Measurements from ENCODE around the gene KCNH2. TPM values are rescaled to one million over a fixed set of nuclear protein-coding genes. Genes with fewer than 3 reads are reported as not detected.

Gene KCNH2
- total and polyA plus RNA-seq, 4 donors = 0.23 to 2.4 (median 0.64) TPM

- Histone ChIP-seq H3K36me3 (ENCODE audit: control insufficient read depth in 1 of 2, insufficient read depth in 2 of 2, low read length in 1 of 2) (no peaks in the 10 kb centered on the region), H3K27ac (ENCODE audit: low read depth in 1 of 2, low read length in 2 of 2) (no peak overlapping the region), H3K4me1 (ENCODE audit: control insufficient read depth in 1 of 2, insufficient read depth in 2 of 2, low read length in 2 of 2) (no peaks in the 10 kb centered on the region), H3K4me3 (ENCODE audit: low read length in 2 of 2) (no peak overlapping the region), H3K27me3 (ENCODE audit: control insufficient read depth in 1 of 2, insufficient read depth in 2 of 2, low read length in 1 of 2) (no peaks in the 10 kb centered on the region), H3K9me3 (ENCODE audit: control insufficient read depth, low read length) (no peaks in the 10 kb centered on the region)
- WGBS, 2 donors = 21 to 28% methylated on average over 73 to 74 of the region's 74 CpGs
- DNase-seq = no peak
- no peak for ATAC-seq (ENCODE audit: low FRiP score)
- intact Hi-C loops (cut with DNase I) = no loop called here
Measured at GRCh38 chr7:150958062-150958552, 20.0 kb downstream of the KCNH2 start.

DNA sequence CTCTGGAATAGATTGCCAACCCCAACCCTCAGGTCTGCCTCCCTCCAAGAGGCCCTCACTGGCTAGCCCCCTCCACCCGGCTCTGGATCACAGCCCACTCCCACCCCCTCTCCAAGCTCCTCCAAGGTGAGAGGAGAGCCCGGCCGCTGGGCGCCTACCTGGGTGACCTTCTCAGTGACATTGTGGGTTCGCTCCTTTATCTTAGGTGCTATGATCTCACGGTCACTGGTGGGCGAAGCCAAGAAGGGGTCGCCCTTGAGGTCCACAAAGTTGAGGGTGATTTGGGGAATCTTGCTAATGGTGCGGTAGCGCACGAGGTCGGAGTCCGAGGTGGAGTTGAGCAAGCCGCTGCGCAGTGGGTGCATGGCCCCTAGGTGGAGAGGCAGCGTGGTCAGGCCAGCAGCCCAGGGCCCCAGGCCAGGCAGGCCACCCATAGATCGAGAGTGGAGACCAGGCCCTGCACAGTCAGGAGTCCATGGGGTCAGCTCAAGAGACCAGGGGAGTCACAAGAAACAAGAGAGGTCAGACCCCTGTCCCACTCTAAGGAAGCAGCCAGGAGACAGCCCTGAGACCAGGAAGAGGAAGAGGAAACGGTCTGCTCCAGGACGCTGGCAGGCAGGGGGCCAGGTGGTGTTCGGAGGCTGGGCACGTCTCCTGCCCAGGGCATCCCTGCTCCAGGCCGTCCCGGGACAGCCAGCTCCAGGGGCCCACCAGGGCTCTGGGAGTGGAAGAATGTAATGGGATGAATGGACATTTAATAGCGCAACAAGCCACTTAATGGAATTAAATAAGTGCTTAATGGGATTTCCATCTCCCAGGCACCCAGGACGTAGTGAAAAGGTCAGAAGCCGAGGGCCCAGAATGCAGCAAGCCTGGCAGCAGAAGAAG lies 20.7 kb downstream of the KCNH2 start:
- ATAC-seq (ENCODE audit: low FRiP score) (no peak), DNase-seq (no peak)
- no peak overlapping the region for H3K4me3 ChIP-seq (ENCODE audit: low read length in 2 of 2)
- no peaks in the 10 kb centered on the region for H3K4me1 ChIP-seq (ENCODE audit: control insufficient read depth in 1 of 2, insufficient read depth in 2 of 2, low read length in 2 of 2)
- H3K27me3 ChIP-seq (ENCODE audit: control insufficient read depth in 1 of 2, insufficient read depth in 2 of 2, low read length in 1 of 2) = no peaks in the 10 kb centered on the region
- no peaks in the 10 kb centered on the region for H3K36me3 ChIP-seq (ENCODE audit: control insufficient read depth in 1 of 2, insufficient read depth in 2 of 2, low read length in 1 of 2)
- intact Hi-C loops (cut with DNase I) = no loop called here
- 89 to 92% methylated on average over 26 of the region's 26 CpGs for WGBS, 2 donors
- no peak overlapping the region for H3K27ac ChIP-seq (ENCODE audit: low read depth in 1 of 2, low read length in 2 of 2)
- no peaks in the 10 kb centered on the region for H3K9me3 ChIP-seq (ENCODE audit: control insufficient read depth, low read length)

DNA sequence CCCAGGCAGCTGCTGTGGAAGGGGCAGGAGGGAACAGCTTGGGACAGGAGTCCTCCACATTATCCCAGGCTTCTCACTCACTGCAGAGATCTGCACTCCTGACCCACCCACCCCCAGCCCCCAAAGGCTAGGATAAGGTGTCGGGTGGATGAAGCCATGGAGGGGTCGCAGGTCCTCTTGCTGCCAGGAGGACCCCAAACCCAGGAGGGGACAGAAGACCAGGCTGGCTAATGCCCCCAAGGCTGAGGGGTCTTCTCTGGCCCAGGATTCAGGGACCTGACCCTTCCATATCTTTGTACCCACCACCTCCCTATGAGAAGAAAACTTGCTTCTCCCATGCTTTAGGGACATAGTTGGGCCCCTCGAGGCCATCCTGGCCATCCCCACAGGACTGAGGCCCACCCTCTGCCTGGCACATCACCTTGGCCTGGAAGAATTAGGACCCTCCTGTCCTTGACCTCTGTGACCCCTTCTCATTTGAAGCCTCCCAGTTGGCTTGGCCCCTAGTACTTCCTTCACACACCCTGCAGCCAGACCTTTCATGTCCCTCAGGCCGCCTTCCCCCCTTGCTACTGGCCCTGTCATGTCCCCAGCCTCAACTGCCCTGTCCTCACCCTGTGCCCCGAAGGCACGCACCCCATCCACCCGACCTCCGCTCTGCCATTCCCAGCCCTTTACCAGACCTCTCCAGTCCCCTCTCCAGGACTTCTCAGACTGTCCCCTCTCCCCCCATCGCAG lies 21.6 kb downstream of the KCNH2 start:
- Histone ChIP-seq H3K27ac (ENCODE audit: low read depth in 1 of 2, low read length in 2 of 2) (no peak overlapping the region), H3K27me3 (ENCODE audit: control insufficient read depth in 1 of 2, insufficient read depth in 2 of 2, low read length in 1 of 2) (no peaks in the 10 kb centered on the region), H3K4me1 (ENCODE audit: control insufficient read depth in 1 of 2, insufficient read depth in 2 of 2, low read length in 2 of 2) (no peaks in the 10 kb centered on the region), H3K9me3 (ENCODE audit: control insufficient read depth, low read length) (no peaks in the 10 kb centered on the region), H3K4me3 (ENCODE audit: low read length in 2 of 2) (no peak overlapping the region), H3K36me3 (ENCODE audit: control insufficient read depth in 1 of 2, insufficient read depth in 2 of 2, low read length in 1 of 2) (no peaks in the 10 kb centered on the region)
- ATAC-seq (ENCODE audit: low FRiP score) (no peak), DNase-seq (no peak)
- intact Hi-C loops (cut with DNase I) = no loop called here
- 96 to 97% methylated on average over 9 of the region's 9 CpGs for WGBS, 2 donors

DNA sequence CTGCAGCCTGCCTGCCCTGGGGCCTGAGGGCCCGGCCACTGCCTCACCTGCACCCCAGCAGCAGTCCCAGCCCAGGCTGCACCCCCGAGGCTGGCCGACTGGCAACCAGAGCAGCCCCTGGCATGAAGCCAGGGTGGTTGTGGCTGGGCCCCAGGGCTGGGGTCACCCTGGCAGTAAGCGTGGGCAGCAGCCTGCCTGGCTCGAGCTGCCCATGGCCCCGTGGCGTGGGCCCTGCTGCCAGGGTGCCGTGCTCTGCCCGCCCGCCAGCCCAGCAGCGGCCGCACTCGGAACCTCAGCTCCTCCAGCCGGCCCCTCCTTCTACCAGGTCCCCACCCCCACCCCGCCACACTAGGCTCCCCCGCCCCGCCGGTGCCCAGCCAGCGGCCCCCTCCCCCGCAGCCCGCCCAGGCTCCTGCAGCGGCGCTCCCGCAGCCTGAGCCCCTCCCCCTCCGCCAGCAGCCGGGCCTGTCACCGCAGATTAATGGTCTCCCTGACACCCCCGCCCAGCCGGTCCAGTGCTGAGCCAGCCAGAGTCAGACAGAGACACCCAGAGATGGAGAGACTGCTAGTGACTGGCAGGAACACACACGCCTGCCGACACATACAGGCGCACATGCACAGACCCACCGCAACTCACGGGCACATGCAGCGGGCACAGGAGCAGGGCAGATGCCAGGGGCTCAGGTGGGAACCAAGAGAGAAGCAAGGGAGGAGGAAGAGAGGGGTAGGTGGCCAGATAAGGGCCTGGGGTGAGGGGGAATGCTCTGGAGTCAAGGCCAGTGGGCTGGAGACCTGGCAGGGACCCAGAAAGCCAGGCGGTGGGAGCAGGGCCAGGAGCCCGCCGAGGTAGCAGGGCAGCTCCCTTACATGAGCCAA lies 22.4 kb downstream of the KCNH2 start:
- 10 to 11% methylated on average over 30 to 38 of the region's 38 CpGs for WGBS, 2 donors
- Histone ChIP-seq H3K27me3 (ENCODE audit: control insufficient read depth in 1 of 2, insufficient read depth in 2 of 2, low read length in 1 of 2) (no peaks in the 10 kb centered on the region), H3K36me3 (ENCODE audit: control insufficient read depth in 1 of 2, insufficient read depth in 2 of 2, low read length in 1 of 2) (no peaks in the 10 kb centered on the region), H3K4me1 (ENCODE audit: control insufficient read depth in 1 of 2, insufficient read depth in 2 of 2, low read length in 2 of 2) (no peaks in the 10 kb centered on the region), H3K27ac (ENCODE audit: low read depth in 1 of 2, low read length in 2 of 2) (no peak overlapping the region), H3K9me3 (ENCODE audit: control insufficient read depth, low read length) (no peaks in the 10 kb centered on the region), H3K4me3 (ENCODE audit: low read length in 2 of 2) (no peak overlapping the region)
- intact Hi-C loops (cut with DNase I) = no loop called here
- no peak for DNase-seq
- no peak for ATAC-seq (ENCODE audit: low FRiP score)

DNA sequence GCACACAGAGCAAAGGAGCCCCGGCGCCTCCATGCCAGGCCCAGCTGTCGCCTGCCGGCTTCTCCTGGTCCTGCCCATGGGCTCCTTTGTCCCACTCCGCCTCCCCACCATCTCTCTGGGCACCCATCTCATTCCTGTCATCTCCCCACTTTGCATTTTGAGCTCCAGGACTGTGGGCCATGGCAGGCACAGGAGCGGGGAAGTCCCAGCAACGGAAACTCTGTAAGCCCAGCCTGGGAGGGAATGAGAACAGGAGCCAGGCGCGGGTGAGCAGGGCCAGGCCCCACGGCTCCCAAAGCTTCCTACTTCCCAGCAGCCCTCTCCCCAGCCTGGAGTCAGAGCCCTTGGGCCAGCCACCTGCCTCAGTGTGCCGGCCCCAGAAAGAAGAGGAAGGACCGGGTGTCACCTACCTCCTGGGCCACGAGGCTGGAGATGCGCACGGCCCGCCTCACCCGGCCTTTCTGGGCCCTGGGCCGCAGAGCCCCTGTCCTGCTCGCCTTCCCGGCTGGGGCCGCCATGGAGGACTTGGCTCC lies 23.1 kb downstream of the KCNH2 start:
- ATAC-seq (ENCODE audit: low FRiP score) (no peak), DNase-seq (no peak)
- Histone ChIP-seq H3K27me3 (ENCODE audit: control insufficient read depth in 1 of 2, insufficient read depth in 2 of 2, low read length in 1 of 2) (no peaks in the 10 kb centered on the region), H3K36me3 (ENCODE audit: control insufficient read depth in 1 of 2, insufficient read depth in 2 of 2, low read length in 1 of 2) (no peaks in the 10 kb centered on the region), H3K27ac (ENCODE audit: low read depth in 1 of 2, low read length in 2 of 2) (no peak overlapping the region), H3K4me3 (ENCODE audit: low read length in 2 of 2) (no peak overlapping the region), H3K9me3 (ENCODE audit: control insufficient read depth, low read length) (no peaks in the 10 kb centered on the region), H3K4me1 (ENCODE audit: control insufficient read depth in 1 of 2, insufficient read depth in 2 of 2, low read length in 2 of 2) (no peaks in the 10 kb centered on the region)
- 51 to 56% methylated on average over 16 to 21 of the region's 21 CpGs for WGBS, 2 donors
- intact Hi-C loops (cut with DNase I) = no loop called here

GRCh38 chr7:150954201-150954985 lies 23.7 kb downstream of the KCNH2 start:
- H3K9me3 ChIP-seq (ENCODE audit: control insufficient read depth, low read length) = no peaks in the 10 kb centered on the region
- H3K4me1 ChIP-seq (ENCODE audit: control insufficient read depth in 1 of 2, insufficient read depth in 2 of 2, low read length in 2 of 2) = no peaks in the 10 kb centered on the region
- DNase-seq (no peak), ATAC-seq (ENCODE audit: low FRiP score) (no peak)
- intact Hi-C loops (cut with DNase I) = no loop called here
- WGBS, 2 donors = 83 to 89% methylated on average over 5 to 9 of the region's 9 CpGs
- H3K27me3 ChIP-seq (ENCODE audit: control insufficient read depth in 1 of 2, insufficient read depth in 2 of 2, low read length in 1 of 2) = no peaks in the 10 kb centered on the region
- no peak overlapping the region for H3K4me3 ChIP-seq (ENCODE audit: low read length in 2 of 2)
- H3K27ac ChIP-seq (ENCODE audit: low read depth in 1 of 2, low read length in 2 of 2) = no peak overlapping the region
- H3K36me3 ChIP-seq (ENCODE audit: control insufficient read depth in 1 of 2, insufficient read depth in 2 of 2, low read length in 1 of 2) = no peaks in the 10 kb centered on the region

- WGBS, 2 donors = 90 to 91% methylated on average over 17 of the region's 17 CpGs
- peak in 1 of 2 donors; percentile 34 for DNase-seq
- no peak overlapping the region for H3K4me3 ChIP-seq (ENCODE audit: low read length in 2 of 2)
Measured at GRCh38 chr7:150953061-150953997, 24.8 kb downstream of the KCNH2 start.

More at GRCh38 chr7:150953061-150953997, 24.8 kb downstream of the KCNH2 start:
- no peaks in the 10 kb centered on the region for H3K9me3 ChIP-seq (ENCODE audit: control insufficient read depth, low read length)
- H3K4me1 ChIP-seq (ENCODE audit: control insufficient read depth in 1 of 2, insufficient read depth in 2 of 2, low read length in 2 of 2) = no peaks in the 10 kb centered on the region
- H3K27ac ChIP-seq (ENCODE audit: low read depth in 1 of 2, low read length in 2 of 2) = no peak overlapping the region
- no peaks in the 10 kb centered on the region for H3K36me3 ChIP-seq (ENCODE audit: control insufficient read depth in 1 of 2, insufficient read depth in 2 of 2, low read length in 1 of 2)
- no peak for ATAC-seq (ENCODE audit: low FRiP score)
- intact Hi-C loops (cut with DNase I) = no loop called here
- no peaks in the 10 kb centered on the region for H3K27me3 ChIP-seq (ENCODE audit: control insufficient read depth in 1 of 2, insufficient read depth in 2 of 2, low read length in 1 of 2)
